ENCODE results near the gene SFSWAP. TPM values are rescaled to one million over a fixed set of nuclear protein-coding genes. Genes with fewer than 3 reads are reported as not detected.

Gene SFSWAP
- total RNA-seq, 4 donors from 2014 or later = 49.8 to 88.8 (median 71.3) TPM

GRCh38 chr12:131671871-131672270 lies 39.0 kb upstream of the SFSWAP start:
- H3K9me3 ChIP-seq = peaks cover 0 to 11% (median 0%) of the 10 kb centered on the region in 4 donors
- no peaks in the 10 kb centered on the region for H3K36me3 ChIP-seq
- no peak for DNase-seq (ENCODE audit: low spot score in 2 of 2)
- no peaks in the 10 kb centered on the region for H3K4me1 ChIP-seq
- 38 to 65% methylated on average over 5 to 6 of the region's 8 CpGs for WGBS, 2 donors
- no peak overlapping the region for H3K4me3 ChIP-seq
- H3K27me3 ChIP-seq = no peaks in the 10 kb centered on the region
- no peak for TF ChIP-seq EP300 (IDR thresholded peaks at IDR 0.05)
- no peak for TF ChIP-seq CTCF (IDR thresholded peaks at IDR 0.05)
- no peak for TF ChIP-seq POLR2A (IDR thresholded peaks at IDR 0.05)
- H3K27ac ChIP-seq = no peak overlapping the region

- Histone ChIP-seq H3K9me3 (peaks cover 0 to 11% (median 0%) of the 10 kb centered on the region in 4 donors), H3K27ac (no peak overlapping the region), H3K27me3 (no peaks in the 10 kb centered on the region), H3K4me1 (no peaks in the 10 kb centered on the region), H3K36me3 (no peaks in the 10 kb centered on the region), H3K4me3 (no peak overlapping the region)
- no peak for DNase-seq (ENCODE audit: low spot score in 2 of 2)
- WGBS, 2 donors = 73 to 76% methylated on average over 17 of the region's 17 CpGs
- TF ChIP-seq EP300 (IDR thresholded peaks at IDR 0.05) = no peak
- TF ChIP-seq CTCF (IDR thresholded peaks at IDR 0.05) = no peak
- no peak for TF ChIP-seq POLR2A (IDR thresholded peaks at IDR 0.05)
Observed at GRCh38 chr12:131672311-131672940, 38.5 kb upstream of the SFSWAP start.

GRCh38 chr12:131672941-131673887 lies 37.7 kb upstream of the SFSWAP start:
- no peaks in the 10 kb centered on the region for H3K27me3 ChIP-seq
- DNase-seq (ENCODE audit: low spot score in 2 of 2) = no peak
- TF ChIP-seq EP300 (IDR thresholded peaks at IDR 0.05) (no peak), POLR2A (IDR thresholded peaks at IDR 0.05) (no peak), CTCF (IDR thresholded peaks at IDR 0.05) (no peak)
- 66 to 68% methylated on average over 24 of the region's 24 CpGs for WGBS, 2 donors
- H3K9me3 ChIP-seq = peaks cover 0 to 11% (median 0%) of the 10 kb centered on the region in 4 donors
- H3K36me3 ChIP-seq = no peaks in the 10 kb centered on the region
- no peaks in the 10 kb centered on the region for H3K4me1 ChIP-seq
- H3K27ac ChIP-seq = no peak overlapping the region
- no peak overlapping the region for H3K4me3 ChIP-seq

GRCh38 chr12:131673888-131674257 lies 37.0 kb upstream of the SFSWAP start:
- no peaks in the 10 kb centered on the region for H3K4me1 ChIP-seq
- H3K27ac ChIP-seq = no peak overlapping the region
- DNase-seq (ENCODE audit: low spot score in 2 of 2) = no peak
- TF ChIP-seq CTCF (IDR thresholded peaks at IDR 0.05) (no peak), POLR2A (IDR thresholded peaks at IDR 0.05) (no peak), EP300 (IDR thresholded peaks at IDR 0.05) (no peak)
- H3K27me3 ChIP-seq = peaks cover 0 to 2% of the 10 kb centered on the region in 2 donors
- H3K36me3 ChIP-seq = no peaks in the 10 kb centered on the region
- H3K9me3 ChIP-seq = peaks cover 0 to 11% (median 0%) of the 10 kb centered on the region in 4 donors
- H3K4me3 ChIP-seq = no peak overlapping the region
- WGBS, 2 donors = 76 to 79% methylated on average over 7 of the region's 7 CpGs

GRCh38 chr12:131674373-131674772 lies 36.5 kb upstream of the SFSWAP start:
- no peak overlapping the region for H3K4me3 ChIP-seq
- peaks cover 0 to 11% (median 0%) of the 10 kb centered on the region in 4 donors for H3K9me3 ChIP-seq
- 89 to 94% methylated on average over 6 of the region's 6 CpGs for WGBS, 2 donors
- H3K4me1 ChIP-seq = no peaks in the 10 kb centered on the region
- H3K36me3 ChIP-seq = no peaks in the 10 kb centered on the region
- no peak for TF ChIP-seq EP300 (IDR thresholded peaks at IDR 0.05)
- no peak for TF ChIP-seq POLR2A (IDR thresholded peaks at IDR 0.05)
- TF ChIP-seq CTCF (IDR thresholded peaks at IDR 0.05) = no peak
- no peak overlapping the region for H3K27ac ChIP-seq
- no peak for DNase-seq (ENCODE audit: low spot score in 2 of 2)
- H3K27me3 ChIP-seq = peaks cover 0 to 7% of the 10 kb centered on the region in 2 donors

Data from tibial nerve (tissue), 4 donors.